NT2/D1 (cell line): ENCODE data around the gene LCE3E.

Experiments used
- SUZ12 ChIP-seq: IDR thresholded peaks from 2 replicates; pipeline ENCODE4 v1.6.1; 2011; ENCODE audit not compliant: insufficient read length, insufficient read depth; ENCODE audit errors: extremely low read depth
- ZNF274 ChIP-seq: IDR thresholded peaks from 2 replicates; pipeline ENCODE4 v1.6.1; 2011; ENCODE audit warnings: mild to moderate bottlenecking, low read depth, low read length

DNA sequence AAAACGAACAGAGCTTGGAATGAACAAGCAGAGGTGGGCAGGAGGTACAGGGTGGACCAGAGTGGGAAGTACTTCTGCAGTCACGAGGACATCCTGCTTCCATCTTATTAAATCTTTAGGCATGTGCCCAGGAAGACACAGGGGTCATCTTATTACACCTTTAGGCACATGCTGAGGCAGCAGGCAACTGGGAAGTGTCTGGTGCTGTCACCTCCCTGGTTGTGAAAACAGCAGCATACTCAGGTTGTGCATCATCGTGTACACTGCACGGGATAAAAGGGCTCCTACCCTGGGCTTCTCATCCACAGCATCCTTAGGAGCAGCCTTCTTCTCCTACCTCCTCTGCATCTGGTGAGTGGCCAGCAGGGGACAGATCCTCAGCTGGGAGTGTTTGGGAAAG is 33.4 kb upstream of the LCE3E start, which contains the start of gene LCE3C:
- TF ChIP-seq SUZ12 (no peak), ZNF274 (no peak)
